Loucy (cell line): ENCODE measurements around the gene TNRC6C.

Source experiments
- EZH2phosphoT487 ChIP-seq: fragments of 200-600 bp; IDR thresholded peaks from 2 replicates; pipeline ENCODE4 v1.6.1; 2018; ENCODE audit warnings: antibody characterized with exemption, mild to moderate bottlenecking, moderate library complexity, borderline replicate concordance
- TF ChIP-seq, protein P1 (sequence below): fragments of 200-600 bp; sonication (generic); conservative IDR thresholded peaks from 2 replicates; pipeline ENCODE4 v1.5.1; 2014; ENCODE audit warnings: mild to moderate bottlenecking, antibody characterized with exemption, low read length

DNA sequence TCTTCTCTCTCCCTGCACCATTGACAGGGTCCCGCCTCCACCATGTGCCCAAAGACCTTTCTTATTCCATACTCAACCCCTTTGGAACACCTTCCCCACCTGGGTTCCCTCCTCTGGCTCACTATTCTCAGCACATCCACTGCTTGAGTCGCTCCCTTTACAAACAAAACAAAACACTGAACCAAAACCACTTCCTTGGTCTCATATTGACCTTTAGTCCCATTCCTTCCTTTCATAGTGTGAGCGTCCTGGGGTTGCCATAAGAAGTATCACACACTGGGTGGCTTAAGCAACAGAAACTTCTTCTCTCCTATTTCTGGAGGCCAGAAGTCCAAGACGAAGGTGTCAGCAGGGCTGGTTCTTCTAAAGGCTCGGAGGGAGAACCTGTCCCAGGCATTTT lies 6.1 kb upstream of the TNRC6C start:
- TF ChIP-seq, protein P1, sequence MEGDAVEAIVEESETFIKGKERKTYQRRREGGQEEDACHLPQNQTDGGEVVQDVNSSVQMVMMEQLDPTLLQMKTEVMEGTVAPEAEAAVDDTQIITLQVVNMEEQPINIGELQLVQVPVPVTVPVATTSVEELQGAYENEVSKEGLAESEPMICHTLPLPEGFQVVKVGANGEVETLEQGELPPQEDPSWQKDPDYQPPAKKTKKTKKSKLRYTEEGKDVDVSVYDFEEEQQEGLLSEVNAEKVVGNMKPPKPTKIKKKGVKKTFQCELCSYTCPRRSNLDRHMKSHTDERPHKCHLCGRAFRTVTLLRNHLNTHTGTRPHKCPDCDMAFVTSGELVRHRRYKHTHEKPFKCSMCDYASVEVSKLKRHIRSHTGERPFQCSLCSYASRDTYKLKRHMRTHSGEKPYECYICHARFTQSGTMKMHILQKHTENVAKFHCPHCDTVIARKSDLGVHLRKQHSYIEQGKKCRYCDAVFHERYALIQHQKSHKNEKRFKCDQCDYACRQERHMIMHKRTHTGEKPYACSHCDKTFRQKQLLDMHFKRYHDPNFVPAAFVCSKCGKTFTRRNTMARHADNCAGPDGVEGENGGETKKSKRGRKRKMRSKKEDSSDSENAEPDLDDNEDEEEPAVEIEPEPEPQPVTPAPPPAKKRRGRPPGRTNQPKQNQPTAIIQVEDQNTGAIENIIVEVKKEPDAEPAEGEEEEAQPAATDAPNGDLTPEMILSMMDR, result no peak
- TF ChIP-seq EZH2phosphoT487, result no peak
